HG03025 (cell line): ENCODE results near the gene SEPTIN2.
"Not testable (repeated sequence)": the region's sequence is repeated elsewhere in the genome, so short reads cannot be mapped to it uniquely, and the experiment has no call there.

Experiments used
- ATAC-seq: cut with Tn5 transposase; IDR thresholded peaks from one replicate; pipeline ENCODE4 v1.9.1; 2021; ENCODE audit warnings: mild to moderate bottlenecking, moderate library complexity; ENCODE audit not compliant: unreplicated experiment, low FRiP score

The SEPTIN2 gene

DNA sequence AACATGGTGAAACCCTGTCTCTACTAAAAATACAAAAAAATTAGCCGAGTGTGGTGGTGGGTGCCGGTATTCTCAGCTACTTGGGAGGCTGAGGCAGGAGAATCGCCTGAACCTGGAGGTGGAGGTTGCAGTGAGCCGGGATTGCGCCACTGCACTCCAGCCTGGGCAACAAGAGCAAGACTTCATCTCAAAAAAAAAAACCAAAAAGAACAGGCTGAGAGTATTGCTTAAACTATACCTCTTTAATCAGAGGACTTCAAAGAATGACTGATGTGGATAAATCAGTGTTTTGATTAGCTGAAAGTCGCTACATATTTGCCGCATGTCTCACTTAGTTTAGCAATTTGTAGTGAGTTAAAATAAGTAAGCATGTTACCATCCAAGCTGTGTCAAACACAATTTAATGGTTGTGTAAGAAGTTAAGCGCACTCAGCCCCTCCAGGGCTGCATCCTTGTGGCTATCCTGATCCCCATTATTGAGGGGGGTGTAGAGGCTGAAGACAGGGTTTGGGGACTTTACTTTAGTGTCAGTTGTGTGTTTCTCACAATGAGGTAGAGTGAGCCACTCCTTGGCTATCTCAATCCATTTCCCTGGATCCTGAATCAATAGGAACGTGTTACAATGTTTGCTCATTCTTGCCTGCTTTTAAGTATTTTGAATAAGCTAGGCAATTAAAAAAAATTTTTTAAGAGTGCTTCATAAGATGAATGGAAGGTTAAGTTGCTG is 29.4 kb downstream of the SEPTIN2 start:
- no peak for ATAC-seq

DNA sequence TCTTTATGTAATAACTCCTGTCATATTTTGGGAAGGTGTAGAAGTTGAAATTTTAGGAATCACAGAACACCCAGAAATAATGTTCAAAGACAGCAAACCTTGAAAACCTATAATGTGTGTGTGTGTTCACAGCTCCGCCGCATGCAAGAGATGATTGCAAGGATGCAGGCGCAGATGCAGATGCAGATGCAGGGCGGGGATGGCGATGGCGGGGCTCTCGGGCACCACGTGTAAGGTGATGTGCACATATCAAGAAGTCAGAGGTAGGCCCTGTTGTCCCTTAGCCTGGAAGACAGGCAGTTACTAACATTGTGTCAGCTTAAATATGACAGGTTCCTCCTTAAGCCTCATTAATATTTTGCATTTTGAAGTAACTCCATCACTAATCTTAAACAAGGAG is 34.2 kb downstream of the SEPTIN2 start:
- ATAC-seq, result no peak

GRCh38 chr2:241350530-241350877 is 34.8 kb downstream of the SEPTIN2 start:
- no peak for ATAC-seq

GRCh38 chr2:241350878-241351639 is 35.3 kb downstream of the SEPTIN2 start:
- no peak for ATAC-seq

DNA sequence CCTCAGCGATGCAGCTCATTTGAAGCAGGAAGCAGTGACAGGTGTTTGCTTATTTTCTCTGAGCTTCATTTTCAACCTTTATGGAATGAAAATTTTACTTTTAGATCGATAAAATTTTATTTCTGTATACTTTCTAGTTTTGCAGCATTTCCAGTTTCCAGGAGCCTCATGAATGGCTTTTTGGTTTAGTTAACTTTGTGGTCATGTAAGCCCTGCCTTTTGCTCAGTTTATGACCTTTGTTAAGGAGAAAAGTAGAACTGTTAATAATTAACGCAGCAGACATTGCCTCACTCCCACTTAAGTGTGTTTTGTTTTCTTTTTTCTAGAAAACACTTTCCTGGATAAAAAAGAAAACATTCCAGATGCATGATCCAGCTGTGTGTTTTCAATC is 35.9 kb downstream of the SEPTIN2 start:
- ATAC-seq, result no peak

DNA sequence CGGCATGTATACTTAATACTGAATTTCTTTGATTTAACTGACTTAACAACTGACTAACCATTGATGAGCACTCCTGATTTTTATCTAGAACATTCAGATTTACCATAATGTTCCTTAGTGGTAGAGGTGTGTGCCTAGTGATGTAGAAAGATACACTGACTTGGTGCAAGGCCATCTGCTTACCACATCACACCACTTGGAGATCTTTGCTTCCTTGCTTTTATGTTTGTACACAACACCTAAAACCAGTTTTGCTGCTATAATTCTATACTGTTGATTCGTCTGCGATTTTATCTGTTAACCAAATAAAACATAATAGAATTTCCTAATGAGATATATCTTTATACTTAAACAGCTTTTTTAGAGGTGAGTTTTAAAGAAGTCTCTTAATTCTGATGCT is 36.5 kb downstream of the SEPTIN2 start:
- no peak for ATAC-seq

- no peak for ATAC-seq
Measured at GRCh38 chr2:241354668-241355658, 39.2 kb downstream of the SEPTIN2 start.

- peak; percentile 84 for ATAC-seq
Measured at GRCh38 chr2:241355983-241356870, 40.5 kb downstream of the SEPTIN2 start, which contains the start of gene FARP2. FARP2 (plus strand) TSS chr2:241356285; CDS start chr2:241373108, 16,823 bp downstream.

DNA sequence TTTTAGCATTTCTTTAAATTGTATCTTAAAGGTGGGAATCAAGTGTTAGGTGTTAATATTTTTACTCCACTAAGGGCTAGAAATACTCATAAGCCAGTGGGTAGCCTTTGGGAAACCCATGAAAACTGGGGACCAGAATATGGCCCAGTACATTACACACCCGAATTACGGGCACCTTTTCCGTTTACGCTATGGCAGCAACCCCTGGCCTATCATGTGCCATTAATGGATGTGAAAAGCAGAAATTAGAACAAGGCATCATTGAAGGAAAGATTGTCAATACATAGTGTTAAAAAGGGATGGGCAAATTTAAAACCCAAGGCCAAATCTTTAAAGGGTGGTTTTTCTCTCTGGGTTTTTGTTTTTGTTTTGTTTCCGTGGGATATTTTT is 41.1 kb downstream of the SEPTIN2 start:
- no peak for ATAC-seq

GRCh38 chr2:241357531-241357930 is 41.8 kb downstream of the SEPTIN2 start:
- no peak for ATAC-seq

DNA sequence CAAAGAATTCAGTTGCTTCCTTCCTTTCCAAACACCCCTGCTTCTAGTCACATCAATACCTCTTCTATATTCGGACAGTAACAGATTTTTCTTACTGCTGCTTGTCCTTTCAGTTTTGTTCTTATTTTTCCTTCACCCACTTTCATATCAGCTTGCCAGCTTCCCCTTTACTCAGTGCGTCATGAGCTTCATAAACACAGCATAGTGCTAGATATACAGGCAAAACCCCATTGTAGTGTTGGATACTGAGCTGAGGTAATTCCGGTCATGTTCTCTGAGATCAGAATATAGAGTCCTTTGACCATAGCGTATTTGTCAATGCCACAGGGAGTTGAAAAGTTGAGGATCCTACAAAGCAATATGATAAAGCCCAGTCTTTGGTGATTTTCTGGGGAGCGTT is 42.7 kb downstream of the SEPTIN2 start:
- no peak for ATAC-seq

- ATAC-seq, result no peak
Measured at GRCh38 chr2:241359481-241360045, 43.8 kb downstream of the SEPTIN2 start.

GRCh38 chr2:241363426-241363825 is 47.7 kb downstream of the SEPTIN2 start:
- ATAC-seq, result no peak

DNA sequence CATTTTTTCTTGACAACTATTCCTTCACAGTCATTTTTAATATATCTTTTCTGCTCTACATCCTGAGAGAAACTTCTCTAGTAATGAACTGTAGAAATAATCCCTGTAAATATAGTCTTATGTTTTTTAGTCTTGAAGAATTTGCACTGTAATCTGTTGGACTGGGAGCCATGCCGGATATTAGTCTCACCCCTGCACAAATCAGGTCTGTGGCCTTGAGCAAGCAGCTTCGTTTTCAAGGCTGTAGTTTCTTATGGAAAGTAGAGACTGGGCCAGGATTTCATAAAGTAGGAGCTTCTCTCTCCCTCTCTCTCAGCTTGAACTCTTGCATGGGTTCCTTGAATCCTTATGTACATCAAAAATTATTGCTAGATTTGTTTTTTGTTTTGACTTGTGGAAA is 49.1 kb downstream of the SEPTIN2 start:
- no peak for ATAC-seq

- ATAC-seq, result no peak
Measured at GRCh38 chr2:241366678-241367077, 51.0 kb downstream of the SEPTIN2 start.

DNA sequence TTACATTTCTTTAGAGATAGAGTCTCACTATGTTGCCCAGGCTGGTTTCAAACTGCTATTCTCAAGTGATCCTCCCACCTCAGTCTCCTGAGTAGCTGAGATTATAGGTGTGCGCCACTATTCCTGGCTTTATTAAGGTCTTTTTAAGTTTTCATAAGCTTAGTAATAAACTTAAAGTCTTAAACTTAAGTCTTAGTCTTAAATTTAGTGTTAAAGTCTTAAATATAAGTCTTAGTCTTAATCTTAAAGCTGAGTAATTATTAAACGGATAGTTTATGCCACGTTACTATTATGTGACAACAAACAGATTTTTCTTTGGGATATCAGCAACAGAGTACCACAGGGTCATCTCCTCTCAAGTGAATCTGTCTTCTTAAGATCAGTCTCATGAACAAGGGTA is 52.9 kb downstream of the SEPTIN2 start:
- ATAC-seq, result no peak

DNA sequence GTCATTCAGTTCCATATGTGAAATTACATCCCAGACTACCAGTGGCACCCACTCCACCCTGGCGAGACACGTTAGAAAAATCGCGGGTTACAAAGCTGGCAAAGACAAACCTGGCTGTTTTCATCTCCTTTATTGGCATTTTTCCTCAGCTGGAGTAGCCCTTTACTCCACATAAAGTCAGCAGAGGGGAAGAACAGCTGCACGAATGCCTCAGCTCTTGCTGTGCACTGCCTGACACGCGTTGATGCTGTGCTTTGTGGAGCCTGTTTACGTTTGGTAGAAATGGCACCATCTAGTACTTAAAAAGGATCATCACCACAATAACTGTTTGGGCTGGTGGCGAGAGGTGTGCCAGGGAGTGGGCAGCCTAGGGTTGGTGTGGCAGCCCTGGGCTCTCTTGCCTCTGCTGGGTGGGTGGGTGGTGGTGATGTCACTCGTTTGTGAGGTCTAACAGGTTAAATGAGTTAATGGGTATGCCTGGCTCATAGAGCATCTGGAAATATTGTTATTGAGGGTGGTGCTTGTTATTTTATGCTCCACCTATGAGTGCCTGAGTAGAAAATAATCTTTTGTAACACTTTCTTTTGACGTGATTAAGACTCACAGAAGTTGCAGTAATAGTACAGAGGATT is 56.8 kb downstream of the SEPTIN2 start:
- no peak for ATAC-seq

- no peak for ATAC-seq
Measured at GRCh38 chr2:241373446-241373845, 57.7 kb downstream of the SEPTIN2 start.

GRCh38 chr2:241373906-241374305 is 58.2 kb downstream of the SEPTIN2 start:
- ATAC-seq, result not testable (repeated sequence)
